Stimulated activated CD8-positive, alpha-beta memory T cell treated with anti-CD3 and anti-CD28 coated beads, Interleukin-12 subunit alpha, Interleukin-12 subunit beta, amount 100 ng/mL, for 4 hours (primary cell): ENCODE measurements around the gene PER2.
"Not testable (repeated sequence)": the region's sequence is repeated elsewhere in the genome, so short reads cannot be mapped to it uniquely, and the experiment has no call there.

Experiments used
- DNase-seq: peaks from one replicate; pipeline ENCODE4 v3.0.0-alpha.2; 2020; ENCODE audit warnings: low read depth

The PER2 gene

GRCh38 chr2:238288650-238289573, 502 bp upstream of the PER2 start:
- DNase-seq = peak; percentile 96

- DNase-seq = no peak
Measured at GRCh38 chr2:238286987-238287736, 1.2 kb downstream of the PER2 start.

GRCh38 chr2:238286551-238286950, 1.9 kb downstream of the PER2 start:
- DNase-seq = no peak

GRCh38 chr2:238286095-238286494, 2.3 kb downstream of the PER2 start:
- no peak for DNase-seq

- DNase-seq = no peak
Measured at GRCh38 chr2:238285653-238286082, 2.7 kb downstream of the PER2 start.

- no peak for DNase-seq
Measured at GRCh38 chr2:238284802-238285515, 3.5 kb downstream of the PER2 start.

- DNase-seq = no peak
Measured at GRCh38 chr2:238282861-238283738, 5.3 kb downstream of the PER2 start.

- DNase-seq = no peak
Measured at GRCh38 chr2:238281826-238282480, 6.5 kb downstream of the PER2 start.

- DNase-seq = no peak
Measured at GRCh38 chr2:238280083-238280825, 8.2 kb downstream of the PER2 start.

- DNase-seq = no peak
Measured at GRCh38 chr2:238279324-238279682, 9.1 kb downstream of the PER2 start.

GRCh38 chr2:238278626-238279323, 9.6 kb downstream of the PER2 start:
- DNase-seq = no peak

- DNase-seq = no peak
Measured at GRCh38 chr2:238277695-238278094, 10.7 kb downstream of the PER2 start.

GRCh38 chr2:238274152-238274865, 14.1 kb downstream of the PER2 start:
- DNase-seq = no peak

- not testable (repeated sequence) for DNase-seq
Measured at GRCh38 chr2:238273433-238273832, 15.0 kb downstream of the PER2 start.

- DNase-seq = no peak
Measured at GRCh38 chr2:238272156-238272555, 16.3 kb downstream of the PER2 start.

GRCh38 chr2:238271686-238272085, 16.7 kb downstream of the PER2 start:
- not testable (repeated sequence) for DNase-seq

GRCh38 chr2:238271061-238271554, 17.3 kb downstream of the PER2 start:
- DNase-seq = no peak

- DNase-seq = no peak
Measured at GRCh38 chr2:238270606-238271005, 17.8 kb downstream of the PER2 start.

GRCh38 chr2:238269741-238270140, 18.7 kb downstream of the PER2 start:
- no peak for DNase-seq
